Astrocyte (in vitro differentiated cells and primary cell): ENCODE results near the gene GABRA5. TPM values are rescaled to one million over a fixed set of nuclear protein-coding genes. Genes with fewer than 3 reads are reported as not detected.

Experiments used
- DNase-seq: peaks from one replicate; pipeline ENCODE4 v3.0.0-alpha.2; 2010; ENCODE audit warnings: low read depth
- FAIRE-seq: peaks from 2 replicates; lab custom pipeline; 2011; peaks lifted over from hg19 to GRCh38; lab: Jason Lieb, UNC
- H2AFZ ChIP-seq: 2 replicates; pipeline ENCODE4 v1.6.0; 2012; ENCODE audit warnings: low read depth, low read length, inconsistent platforms
- H3K27ac ChIP-seq: 2 replicates; pipeline ENCODE4 v1.5.1; 2011; ENCODE audit warnings: low read depth, low read length, inconsistent platforms
- H3K27me3 ChIP-seq: 2 replicates; pipeline ENCODE4 v1.6.0; 2011; ENCODE audit warnings: low read length, inconsistent platforms; ENCODE audit not compliant: insufficient read depth
- H3K36me3 ChIP-seq: 2 replicates; pipeline ENCODE4 v1.5.1; 2011; ENCODE audit warnings: low read length, inconsistent platforms; ENCODE audit not compliant: insufficient read depth
- H3K4me1 ChIP-seq: 2 replicates; pipeline ENCODE4 v1.5.1; 2011; ENCODE audit warnings: low read length, inconsistent platforms; ENCODE audit not compliant: insufficient read depth
- H3K4me2 ChIP-seq: 2 replicates; pipeline ENCODE4 v1.6.0; 2012; ENCODE audit warnings: low read length, inconsistent platforms
- H3K4me3 ChIP-seq: 2 replicates; pipeline ENCODE4 v1.5.1; 2011; ENCODE audit warnings: low read depth, mild to moderate bottlenecking, low read length, inconsistent platforms; ENCODE audit not compliant: insufficient read depth
- H3K79me2 ChIP-seq: 2 replicates; pipeline ENCODE4 v1.6.0; 2012; ENCODE audit warnings: mild to moderate bottlenecking, low read length, inconsistent platforms; ENCODE audit not compliant: insufficient read depth
- H3K9ac ChIP-seq: 2 replicates; pipeline ENCODE4 v1.6.0; 2012; ENCODE audit warnings: mild to moderate bottlenecking, low read length, inconsistent platforms
- H3K9me3 ChIP-seq: 2 replicates; pipeline ENCODE4 v1.5.1; 2012; ENCODE audit warnings: low read depth, mild to moderate bottlenecking, low read length, inconsistent platforms; ENCODE audit not compliant: insufficient read depth
- H4K20me1 ChIP-seq: 2 replicates; pipeline ENCODE4 v1.6.0; 2012; ENCODE audit warnings: low read length, inconsistent platforms; ENCODE audit not compliant: insufficient read depth
- H3K27ac Mint-ChIP-seq: one replicate; pipeline ENCODE4 v1.8.0; 2021; ENCODE audit warnings: mild to moderate bottlenecking, mixed read lengths; ENCODE audit not compliant: unreplicated experiment
- H3K27me3 Mint-ChIP-seq: one replicate; pipeline ENCODE4 v1.8.0; 2021; ENCODE audit warnings: low read depth, mixed read lengths; ENCODE audit not compliant: unreplicated experiment
- H3K36me3 Mint-ChIP-seq: one replicate; pipeline ENCODE4 v1.8.0; 2021; ENCODE audit warnings: low read depth, mixed read lengths; ENCODE audit not compliant: unreplicated experiment
- H3K4me1 Mint-ChIP-seq: one replicate; pipeline ENCODE4 v1.8.0; 2021; ENCODE audit warnings: low read depth, mixed read lengths; ENCODE audit not compliant: unreplicated experiment
- H3K4me3 Mint-ChIP-seq: one replicate; pipeline ENCODE4 v1.8.0; 2021; ENCODE audit warnings: mild to moderate bottlenecking, moderate library complexity, mixed read lengths; ENCODE audit not compliant: unreplicated experiment
- H3K9me3 Mint-ChIP-seq: one replicate; pipeline ENCODE4 v1.8.0; 2021; ENCODE audit warnings: mild to moderate bottlenecking, mixed read lengths; ENCODE audit not compliant: unreplicated experiment
- EZH2 ChIP-seq: IDR thresholded peaks from 2 replicates; pipeline ENCODE4 v1.6.1; 2012; ENCODE audit warnings: mild to moderate bottlenecking, low read length, inconsistent platforms; ENCODE audit not compliant: insufficient read depth
- total RNA-seq: library from RNA; stranded (reverse); gene quantifications from 2 replicates; pipeline ENCODE4 v1.2.1, GENCODE V29; 2021
- TF ChIP-seq, protein P1 (sequence below): IDR thresholded peaks from 2 replicates; pipeline ENCODE4 v1.5.1; 2011; ENCODE audit warnings: low read depth, mild to moderate bottlenecking, inconsistent platforms, low read length, moderate library complexity; ENCODE audit not compliant: insufficient read depth

GABRA5 gene
- total RNA-seq, 1 donor from 2014 or later, result 7.9 TPM

DNA sequence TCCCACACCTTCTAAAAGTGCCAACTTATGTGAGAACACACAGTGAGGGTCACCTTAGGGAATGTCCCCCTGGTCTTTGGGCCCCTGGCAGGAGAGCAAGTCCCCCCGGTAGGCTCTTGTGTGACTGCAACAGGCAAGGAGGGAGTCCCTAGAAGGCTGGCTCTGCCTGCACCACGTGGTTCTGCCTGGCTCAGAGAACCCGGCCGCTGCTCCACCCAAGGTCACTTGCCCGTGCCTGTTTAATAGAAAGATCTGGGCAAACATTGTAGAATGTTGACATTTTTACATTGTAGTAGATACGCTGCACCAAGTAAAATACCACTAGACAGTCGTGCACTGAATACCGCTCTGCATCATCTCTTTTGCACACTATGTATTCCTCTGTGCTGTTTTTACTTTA, 21.9 kb downstream of the GABRA5 start:
- Histone ChIP-seq H3K9me3 (no peaks in the 10 kb centered on the region), H3K9ac (no peak overlapping the region), H3K27me3 (no peaks in the 10 kb centered on the region), H3K79me2 (no peaks in the 10 kb centered on the region), H3K4me1 (peaks cover 6% of the 10 kb centered on the region), H3K4me2 (no peak overlapping the region), H2AFZ (no peak overlapping the region), H3K27ac (no peak overlapping the region), H4K20me1 (no peaks in the 10 kb centered on the region), H3K4me3 (no peak overlapping the region), H3K36me3 (no peaks in the 10 kb centered on the region)
- FAIRE-seq (no peak), DNase-seq (no peak)
- no peak overlapping the region for H3K27ac Mint-ChIP-seq
- H3K36me3 Mint-ChIP-seq, result peaks cover 4% of the 10 kb centered on the region
- no peaks in the 10 kb centered on the region for H3K4me1 Mint-ChIP-seq
- H3K9me3 Mint-ChIP-seq, result no peaks in the 10 kb centered on the region
- no peaks in the 10 kb centered on the region for H3K27me3 Mint-ChIP-seq
- no peak overlapping the region for H3K4me3 Mint-ChIP-seq
- TF ChIP-seq, protein P1, sequence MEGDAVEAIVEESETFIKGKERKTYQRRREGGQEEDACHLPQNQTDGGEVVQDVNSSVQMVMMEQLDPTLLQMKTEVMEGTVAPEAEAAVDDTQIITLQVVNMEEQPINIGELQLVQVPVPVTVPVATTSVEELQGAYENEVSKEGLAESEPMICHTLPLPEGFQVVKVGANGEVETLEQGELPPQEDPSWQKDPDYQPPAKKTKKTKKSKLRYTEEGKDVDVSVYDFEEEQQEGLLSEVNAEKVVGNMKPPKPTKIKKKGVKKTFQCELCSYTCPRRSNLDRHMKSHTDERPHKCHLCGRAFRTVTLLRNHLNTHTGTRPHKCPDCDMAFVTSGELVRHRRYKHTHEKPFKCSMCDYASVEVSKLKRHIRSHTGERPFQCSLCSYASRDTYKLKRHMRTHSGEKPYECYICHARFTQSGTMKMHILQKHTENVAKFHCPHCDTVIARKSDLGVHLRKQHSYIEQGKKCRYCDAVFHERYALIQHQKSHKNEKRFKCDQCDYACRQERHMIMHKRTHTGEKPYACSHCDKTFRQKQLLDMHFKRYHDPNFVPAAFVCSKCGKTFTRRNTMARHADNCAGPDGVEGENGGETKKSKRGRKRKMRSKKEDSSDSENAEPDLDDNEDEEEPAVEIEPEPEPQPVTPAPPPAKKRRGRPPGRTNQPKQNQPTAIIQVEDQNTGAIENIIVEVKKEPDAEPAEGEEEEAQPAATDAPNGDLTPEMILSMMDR, result no peak
- TF ChIP-seq EZH2, result no peak

GRCh38 chr15:26889298-26889898, 22.5 kb downstream of the GABRA5 start:
- TF ChIP-seq, protein P1, result peak; percentile 63
- no peak for TF ChIP-seq EZH2
- Mint-ChIP-seq H3K9me3 (peaks cover 1% of the 10 kb centered on the region), H3K27ac (no peak overlapping the region), H3K27me3 (peaks cover 1% of the 10 kb centered on the region), H3K36me3 (peaks cover 5% of the 10 kb centered on the region), H3K4me1 (no peaks in the 10 kb centered on the region), H3K4me3 (no peak overlapping the region)
- H3K36me3 ChIP-seq, result no peaks in the 10 kb centered on the region
- peaks cover 6% of the 10 kb centered on the region for H3K4me1 ChIP-seq
- H3K4me2 ChIP-seq, result no peak overlapping the region
- FAIRE-seq, result no peak
- H3K27ac ChIP-seq, result no peak overlapping the region
- DNase-seq, result peak; percentile 48
- no peak overlapping the region for H2AFZ ChIP-seq
- H3K9ac ChIP-seq, result no peak overlapping the region
- no peak overlapping the region for H3K4me3 ChIP-seq
- no peaks in the 10 kb centered on the region for H3K27me3 ChIP-seq
- no peaks in the 10 kb centered on the region for H4K20me1 ChIP-seq
- H3K9me3 ChIP-seq, result no peaks in the 10 kb centered on the region
- H3K79me2 ChIP-seq, result no peaks in the 10 kb centered on the region

- Mint-ChIP-seq H3K36me3 (peaks cover 9% of the 10 kb centered on the region), H3K4me1 (no peaks in the 10 kb centered on the region), H3K27ac (no peak overlapping the region)
Measured at GRCh38 chr15:26890451-26890850, 23.6 kb downstream of the GABRA5 start.

More at GRCh38 chr15:26890451-26890850, 23.6 kb downstream of the GABRA5 start:
- H4K20me1 ChIP-seq, result no peaks in the 10 kb centered on the region
- no peak overlapping the region for H3K27ac ChIP-seq
- no peak overlapping the region for H3K9ac ChIP-seq
- H3K9me3 ChIP-seq, result no peaks in the 10 kb centered on the region
- H3K9me3 Mint-ChIP-seq, result peaks cover 3% of the 10 kb centered on the region
- FAIRE-seq (no peak), DNase-seq (no peak)
- peaks cover 6% of the 10 kb centered on the region for H3K4me1 ChIP-seq
- H3K36me3 ChIP-seq, result no peaks in the 10 kb centered on the region
- no peaks in the 10 kb centered on the region for H3K27me3 ChIP-seq
- no peak overlapping the region for H3K4me3 ChIP-seq
- H3K79me2 ChIP-seq, result no peaks in the 10 kb centered on the region
- H2AFZ ChIP-seq, result no peak overlapping the region
- peaks cover 3% of the 10 kb centered on the region for H3K27me3 Mint-ChIP-seq
- no peak overlapping the region for H3K4me3 Mint-ChIP-seq
- TF ChIP-seq, protein P1, result no peak
- TF ChIP-seq EZH2, result no peak
- no peak overlapping the region for H3K4me2 ChIP-seq
